Activated CD4-positive, alpha-beta T cell treated with anti-CD3 and anti-CD28 coated beads, Interleukin-2, amount 10 ng/mL, durations not matched to agents 7 days and 5 days (primary cell): ENCODE data around the gene YOD1. TPM values are rescaled to one million over a fixed set of nuclear protein-coding genes. Genes with fewer than 3 reads are reported as not detected.
A peak's percentile ranks its signal among the peaks of the same experiment; 100 is the strongest.
"Not testable (repeated sequence)": the region's sequence is repeated elsewhere in the genome, so short reads cannot be mapped to it uniquely, and the experiment has no call there.

Source experiments
- CTCF ChIA-PET: fragments of 350-600 bp; sonication (Branson Sonifier 250); formaldehyde crosslinking; loops from one replicate; lab custom pipeline; 2021; ENCODE audit warnings: antibody characterized with exemption; lab: Charles Lee
- POLR2A ChIA-PET: fragments of 350-600 bp; sonication (Branson Sonifier 250); formaldehyde crosslinking; loops from one replicate; lab custom pipeline; 2021; ENCODE audit warnings: antibody characterized with exemption; lab: Charles Lee
- DNase-seq: peaks from one replicate; pipeline ENCODE4 v3.0.0-alpha.2; 2020
- H3K27ac Mint-ChIP-seq: one replicate; pipeline ENCODE4 v1.8.0; 2021; ENCODE audit warnings: mild to moderate bottlenecking, moderate library complexity, mixed read lengths
- H3K27me3 Mint-ChIP-seq: one replicate; pipeline ENCODE4 v1.8.0; 2021; ENCODE audit warnings: mixed read lengths
- H3K36me3 Mint-ChIP-seq: one replicate; pipeline ENCODE4 v1.8.0; 2021; ENCODE audit warnings: low read depth, mixed read lengths
- H3K4me1 Mint-ChIP-seq: one replicate; pipeline ENCODE4 v1.8.0; 2021; ENCODE audit warnings: mixed read lengths
- H3K4me3 Mint-ChIP-seq: one replicate; pipeline ENCODE4 v1.8.0; 2021; ENCODE audit warnings: mild to moderate bottlenecking, moderate library complexity, mixed read lengths
- H3K9me3 Mint-ChIP-seq: one replicate; pipeline ENCODE4 v1.8.0; 2021; ENCODE audit warnings: mixed read lengths
- total RNA-seq, 2 experiments: library from RNA; stranded (reverse); gene quantifications; one replicate each; pipeline ENCODE4 v1.2.3, GENCODE V29; 2021

YOD1 gene
- total RNA-seq, 2 experiments from 2014 or later: 7.3 TPM

DNA sequence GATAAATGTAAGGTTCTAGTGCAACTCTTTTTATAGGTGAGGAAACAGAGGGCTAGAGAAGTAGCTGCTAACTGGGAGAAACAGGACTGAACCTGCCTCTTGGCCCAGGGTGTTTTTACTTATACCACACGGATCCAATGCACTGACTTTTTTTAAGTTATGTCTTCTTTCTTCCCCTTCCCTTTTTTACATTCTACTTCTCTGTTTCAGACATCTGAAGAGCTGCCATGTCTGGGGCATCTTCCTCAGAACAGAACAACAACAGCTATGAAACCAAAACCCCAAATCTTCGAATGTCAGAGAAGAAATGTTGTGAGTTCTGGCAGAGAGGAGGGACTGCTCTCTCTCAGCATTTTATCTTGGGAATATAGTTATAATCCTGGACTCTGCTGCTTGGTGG lies 3.5 kb upstream of the YOD1 start:
- Mint-ChIP-seq H3K9me3 (peaks cover 9% of the 10 kb centered on the region), H3K36me3 (peaks cover 10% of the 10 kb centered on the region), H3K27me3 (peaks cover 7% of the 10 kb centered on the region), H3K4me1 (peaks cover 45% of the 10 kb centered on the region), H3K27ac (no peak overlapping the region), H3K4me3 (no peak overlapping the region)
- CTCF ChIA-PET: interaction anchor here (0.5 to 0.7 kb wide), 2 partner anchors 23 to 844 kb away, joined by 3 to 4 read pairs; no protein-coding TSS in a partner anchor
- POLR2A ChIA-PET: no interaction called here
- no peak for DNase-seq

DNA sequence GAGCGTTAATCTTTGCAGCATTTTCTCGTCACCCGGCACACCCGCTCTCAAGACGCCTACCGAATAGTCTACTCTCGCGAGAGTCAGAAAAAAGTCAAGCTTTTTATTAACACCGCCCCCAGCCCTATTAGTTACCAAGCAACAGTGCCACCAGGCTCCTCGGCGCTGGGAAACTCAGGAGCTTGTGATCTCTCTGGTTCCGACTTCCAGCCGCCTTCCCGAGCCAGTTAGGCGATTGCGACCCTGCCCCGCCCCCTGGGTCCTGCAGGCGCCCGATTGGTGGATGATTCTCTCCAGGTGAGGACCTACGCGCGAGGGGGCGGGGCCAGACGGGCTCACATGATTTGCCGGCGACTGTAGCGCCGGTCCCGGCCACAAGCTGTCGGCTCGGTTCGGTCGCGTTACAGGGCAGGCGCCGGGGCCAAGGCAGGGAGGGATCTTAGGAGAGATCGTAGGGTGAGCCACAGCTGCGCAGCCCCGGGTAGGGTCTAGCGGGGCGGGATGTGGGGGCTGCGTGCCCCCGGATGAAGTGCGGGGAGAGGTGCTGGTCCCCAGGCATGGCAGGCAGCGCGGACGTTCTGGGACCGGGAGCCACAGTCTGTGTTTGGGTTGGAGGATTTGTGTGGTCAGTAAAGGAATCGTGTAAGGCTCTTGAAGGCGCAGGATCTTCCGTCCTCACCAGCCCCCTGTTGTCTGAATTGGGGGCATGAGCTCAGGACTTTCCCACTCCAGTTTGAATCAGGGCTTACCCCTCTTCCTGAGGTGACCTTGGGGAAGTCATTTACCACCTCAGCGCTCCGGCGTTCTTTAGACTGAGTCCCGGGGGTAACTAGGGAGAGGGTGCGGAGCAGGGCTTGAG lies 2.1 kb upstream of the YOD1 start, which contains the start of gene PFKFB2:
TSS of gene PFKFB2 (plus strand) at position 365 of the 859 bp plus-strand sequence. CDS start 1,443 bp downstream, outside the sequence.
- H3K27me3 Mint-ChIP-seq: peaks cover 7% of the 10 kb centered on the region
- peaks cover 17% of the 10 kb centered on the region for H3K36me3 Mint-ChIP-seq
- peak; percentile 95 for DNase-seq
- ChIA-PET CTCF (interaction anchor here (0.6 to 2.1 kb wide), 7 partner anchors 10 to 744 kb away, joined by 3 to 7 read pairs (median 4); no protein-coding TSS in a partner anchor), POLR2A (interaction anchor here (0.6 kb wide), 1 partner anchor 725 kb away, joined by 4 read pairs; no protein-coding TSS in a partner anchor)
- H3K4me3 Mint-ChIP-seq: peak within 1 kb of the TSS; percentile 93
- H3K4me1 Mint-ChIP-seq: peaks cover 53% of the 10 kb centered on the region
- peak within 1 kb of the TSS; percentile 89 for H3K27ac Mint-ChIP-seq
- H3K9me3 Mint-ChIP-seq: peaks cover 9% of the 10 kb centered on the region

DNA sequence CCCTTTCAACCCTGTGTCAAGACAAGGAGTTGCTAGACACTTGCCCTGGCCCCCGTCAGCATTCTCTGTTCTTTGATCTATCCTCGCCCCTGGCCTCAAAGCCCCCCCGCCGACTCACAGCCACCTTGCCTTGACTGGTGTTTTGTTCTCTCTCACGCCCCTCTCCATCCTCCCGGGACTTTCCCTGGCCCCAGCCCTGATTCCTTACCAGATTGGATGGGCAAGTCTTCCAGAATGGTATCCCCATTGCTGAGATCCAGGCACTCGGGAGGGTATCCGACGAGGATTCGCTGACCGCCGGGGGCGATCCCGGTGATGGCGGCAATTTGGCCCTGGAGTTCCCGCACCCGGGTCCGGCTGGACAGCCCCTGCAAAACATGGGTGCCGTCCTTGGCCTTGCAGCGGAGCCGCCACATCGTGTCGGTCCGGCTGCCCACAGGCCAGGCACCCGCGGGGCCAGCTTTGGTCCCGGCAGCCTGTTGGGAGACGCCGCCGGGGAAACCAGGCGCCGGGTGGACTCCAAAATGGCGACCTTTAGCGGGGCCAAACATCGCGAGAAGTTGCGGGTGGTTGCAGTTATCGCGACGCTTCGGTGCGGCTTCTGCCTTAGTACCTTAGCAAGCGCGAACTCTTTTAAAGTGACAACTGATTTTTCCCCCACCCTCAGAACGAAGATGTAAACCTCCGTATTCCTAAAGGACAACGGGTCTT lies 373 bp downstream of the YOD1 start:
- peaks cover 70% of the 10 kb centered on the region for H3K4me1 Mint-ChIP-seq
- H3K36me3 Mint-ChIP-seq: peaks cover 34% of the 10 kb centered on the region
- peaks cover 9% of the 10 kb centered on the region for H3K9me3 Mint-ChIP-seq
- peak overlapping the region; percentile 93 for H3K4me3 Mint-ChIP-seq
- peak; percentile 93 for DNase-seq
- peaks cover 7% of the 10 kb centered on the region for H3K27me3 Mint-ChIP-seq
- POLR2A ChIA-PET: no interaction called here
- peak overlapping the region; percentile 94 for H3K27ac Mint-ChIP-seq
- CTCF ChIA-PET: interaction anchor here (0.5 to 2.2 kb wide), 11 partner anchors 8 to 417 kb away, joined by 3 to 14 read pairs (median 6); partner anchors contain the start of gene C1orf116

DNA sequence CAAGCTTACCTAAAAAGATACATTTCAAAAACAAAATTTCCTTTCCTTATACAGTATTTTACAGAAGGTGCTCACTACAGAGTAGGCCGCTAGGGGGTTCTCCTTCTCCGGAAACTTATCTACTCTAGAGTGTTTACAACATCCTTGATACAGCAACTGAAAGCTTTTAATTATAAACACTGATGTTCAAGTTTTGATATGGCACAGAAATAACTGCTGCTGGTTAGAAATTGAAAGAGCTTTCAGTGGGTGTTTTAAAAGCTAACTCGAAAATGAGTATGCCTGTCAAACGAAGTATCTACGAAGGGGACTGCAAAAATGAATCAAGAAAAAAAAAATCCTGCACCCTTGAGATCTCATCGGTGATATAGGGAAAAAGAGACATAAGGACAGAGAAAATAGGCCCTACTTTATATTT lies 1.0 kb downstream of the YOD1 start:
- ChIA-PET CTCF (interaction anchor here (0.5 to 2.2 kb wide), 10 partner anchors 9 to 418 kb away, joined by 3 to 14 read pairs (median 6); partner anchors contain the start of gene C1orf116), POLR2A (no interaction called here)
- Mint-ChIP-seq H3K27me3 (peaks cover 4% of the 10 kb centered on the region), H3K9me3 (peaks cover 9% of the 10 kb centered on the region), H3K4me3 (peak overlapping the region; percentile 93), H3K4me1 (peaks cover 70% of the 10 kb centered on the region), H3K27ac (peak overlapping the region; percentile 94), H3K36me3 (peaks cover 39% of the 10 kb centered on the region)
- DNase-seq: peak; percentile 72

DNA sequence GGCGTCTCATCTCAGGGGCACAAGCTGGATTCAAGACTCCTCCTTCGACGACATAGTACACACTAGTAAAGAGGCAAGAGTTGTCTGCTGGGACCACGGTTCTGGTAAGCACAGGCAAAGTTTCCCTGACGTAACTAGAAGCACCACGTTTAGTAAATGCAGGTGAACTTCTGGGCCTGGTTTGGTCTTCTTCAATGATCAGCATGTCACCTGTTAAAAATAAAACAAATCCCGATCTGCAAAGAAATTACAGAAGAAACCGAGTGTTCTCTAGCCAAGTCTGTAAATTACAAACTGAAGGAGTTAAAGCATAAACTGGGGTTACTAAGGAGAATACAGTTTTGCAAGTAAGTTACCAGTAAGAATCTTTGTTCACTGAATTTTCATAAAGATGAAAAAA lies 1.5 kb downstream of the YOD1 start:
- CTCF ChIA-PET: interaction anchor here (0.9 to 2.2 kb wide), 9 partner anchors 9 to 136 kb away, joined by 3 to 14 read pairs (median 6); partner anchors contain the start of gene C1orf116

DNA sequence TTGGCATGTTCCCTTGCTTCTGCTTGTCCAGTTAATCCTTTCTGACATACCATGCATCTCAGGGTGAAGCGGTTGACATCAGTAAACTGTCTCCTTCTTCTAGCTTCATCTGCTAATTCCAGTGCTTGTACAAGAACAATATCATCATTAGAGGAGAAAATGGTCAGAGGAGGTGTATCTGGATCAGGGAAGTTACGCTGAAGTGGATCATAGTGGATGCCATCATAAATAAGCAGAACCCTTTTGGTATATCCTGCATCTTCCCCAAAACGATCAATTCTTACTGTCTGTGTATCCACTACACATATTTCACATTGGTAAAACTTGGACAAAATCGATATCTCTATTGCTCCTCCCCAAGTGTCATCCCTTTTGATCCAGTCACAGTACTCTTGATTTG lies 2.0 kb downstream of the YOD1 start:
- Mint-ChIP-seq H3K36me3 (peaks cover 45% of the 10 kb centered on the region), H3K4me1 (peaks cover 66% of the 10 kb centered on the region), H3K27ac (no peak overlapping the region), H3K27me3 (peaks cover 2% of the 10 kb centered on the region), H3K4me3 (no peak overlapping the region), H3K9me3 (peaks cover 9% of the 10 kb centered on the region)
- ChIA-PET CTCF (interaction anchor here (1.7 to 2.2 kb wide), 3 partner anchors 9 to 15 kb away, joined by 8 to 14 read pairs (median 9); partner anchors contain the start of gene C1orf116), POLR2A (no interaction called here)
- DNase-seq: no peak

More for the DNA sequence above, 1.5 kb downstream of the YOD1 start:
- Mint-ChIP-seq H3K27ac (no peak overlapping the region), H3K4me3 (peak overlapping the region; percentile 93), H3K36me3 (peaks cover 44% of the 10 kb centered on the region), H3K4me1 (peaks cover 68% of the 10 kb centered on the region), H3K9me3 (peaks cover 9% of the 10 kb centered on the region), H3K27me3 (peaks cover 2% of the 10 kb centered on the region)
- POLR2A ChIA-PET: no interaction called here
- DNase-seq: no peak

DNA sequence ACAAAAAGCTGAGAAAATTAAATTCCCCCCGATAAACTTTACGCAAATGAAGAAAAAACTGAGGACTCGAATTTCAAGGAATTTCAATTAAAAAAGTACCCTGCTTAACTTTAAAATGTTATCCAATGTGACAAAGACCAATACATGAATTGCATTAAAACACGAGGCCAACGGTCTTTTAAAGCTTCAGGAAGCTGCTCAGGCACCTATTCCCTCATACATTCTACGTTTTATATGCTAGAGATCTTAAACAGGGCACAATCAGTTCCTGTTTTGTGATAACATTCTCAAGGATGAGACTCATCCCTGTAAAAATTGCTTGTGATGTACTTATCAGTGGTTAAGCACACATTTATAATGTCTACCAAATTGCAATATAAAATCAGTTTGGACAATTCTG lies 3.0 kb downstream of the YOD1 start:
- Mint-ChIP-seq H3K4me3 (no peak overlapping the region), H3K9me3 (peaks cover 9% of the 10 kb centered on the region), H3K27ac (no peak overlapping the region), H3K27me3 (no peaks in the 10 kb centered on the region), H3K4me1 (peaks cover 60% of the 10 kb centered on the region), H3K36me3 (peaks cover 51% of the 10 kb centered on the region)
- ChIA-PET POLR2A (interaction anchor here (0.6 to 0.7 kb wide), 2 partner anchors 21 to 26 kb away, joined by 3 read pairs; no protein-coding TSS in a partner anchor), CTCF (interaction anchor here (0.6 to 0.7 kb wide), 2 partner anchors 23 to 119 kb away, joined by 3 to 4 read pairs; no protein-coding TSS in a partner anchor)
- DNase-seq: no peak

DNA sequence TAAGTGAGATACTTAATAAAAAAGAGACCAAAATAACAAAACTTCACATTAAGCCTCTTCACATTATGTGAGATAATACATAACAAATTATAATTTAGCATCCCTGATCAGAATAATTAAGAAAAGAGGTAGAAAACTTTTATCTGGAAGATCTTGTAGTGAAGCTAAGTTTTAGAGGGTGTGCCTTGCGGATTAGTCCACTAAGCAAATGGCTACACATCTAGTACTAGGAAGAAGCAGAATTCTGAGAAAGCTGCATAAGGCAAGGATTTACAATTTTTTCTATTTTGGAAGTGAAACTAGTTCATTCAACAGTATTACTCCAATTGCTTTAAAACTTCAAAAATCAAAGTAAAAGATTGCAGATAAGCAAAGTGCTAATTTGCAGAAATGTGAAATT lies 3.5 kb downstream of the YOD1 start:
- Mint-ChIP-seq H3K4me1 (peaks cover 60% of the 10 kb centered on the region), H3K4me3 (no peak overlapping the region), H3K27ac (no peak overlapping the region), H3K36me3 (peaks cover 55% of the 10 kb centered on the region), H3K9me3 (peaks cover 9% of the 10 kb centered on the region), H3K27me3 (no peaks in the 10 kb centered on the region)
- ChIA-PET CTCF (interaction anchor here (0.6 to 1.1 kb wide), 3 partner anchors 16 to 119 kb away, joined by 3 to 4 read pairs (median 3); no protein-coding TSS in a partner anchor), POLR2A (no interaction called here)
- DNase-seq: no peak

DNA sequence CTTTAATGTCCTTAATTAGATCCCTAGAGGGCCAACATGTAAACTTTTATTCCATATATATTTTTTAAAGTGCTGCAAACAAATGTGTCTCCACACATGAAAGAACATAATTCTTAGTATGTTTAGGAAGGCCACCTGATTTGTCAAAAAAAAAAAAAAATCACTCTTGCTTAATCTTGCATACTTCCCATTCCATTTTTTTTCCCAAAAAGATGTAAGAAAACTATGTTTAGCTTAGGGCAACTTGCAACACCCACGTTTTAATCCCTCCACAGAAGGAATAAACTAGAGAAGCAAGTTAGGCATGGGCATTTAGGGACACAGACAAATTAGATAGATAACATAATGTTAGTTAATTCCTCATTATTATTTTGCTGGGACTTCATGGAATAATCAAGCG lies 5.6 kb downstream of the YOD1 start:
- Mint-ChIP-seq H3K9me3 (peaks cover 4% of the 10 kb centered on the region), H3K4me1 (peaks cover 45% of the 10 kb centered on the region), H3K36me3 (peaks cover 53% of the 10 kb centered on the region), H3K27ac (no peak overlapping the region), H3K4me3 (no peak overlapping the region), H3K27me3 (no peaks in the 10 kb centered on the region)
- no peak for DNase-seq
- ChIA-PET CTCF (interaction anchor here (1.2 kb wide), 1 partner anchor 13 kb away, joined by 4 read pairs; the partner anchor contains the start of gene C1orf116), POLR2A (no interaction called here)

DNA sequence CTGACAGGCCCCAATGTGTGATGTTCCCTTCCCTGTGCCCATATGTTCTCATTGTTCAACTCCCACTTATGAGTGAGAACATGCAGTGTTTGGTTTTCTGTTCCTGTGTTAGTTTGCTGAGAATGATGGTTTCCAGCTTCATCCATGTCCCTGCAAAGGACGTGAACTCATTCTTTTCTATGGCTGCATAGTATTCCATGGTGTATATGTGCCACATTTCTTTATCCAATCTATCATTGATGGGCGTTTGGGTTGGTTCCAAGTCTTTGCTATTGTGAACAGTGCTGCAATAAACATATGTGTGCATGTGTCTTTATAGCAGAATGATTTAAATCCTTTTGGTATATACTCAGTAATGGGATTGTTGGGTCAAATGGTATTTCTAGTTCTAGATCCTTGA lies 9.6 kb downstream of the YOD1 start:
- DNase-seq, H3K4me3 Mint-ChIP-seq, H3K9me3 Mint-ChIP-seq, POLR2A ChIA-PET, H3K27me3 Mint-ChIP-seq, H3K27ac Mint-ChIP-seq: not testable (repeated sequence)
- peaks cover 26% of the 10 kb centered on the region for H3K36me3 Mint-ChIP-seq
- peaks cover 16% of the 10 kb centered on the region for H3K4me1 Mint-ChIP-seq
- CTCF ChIA-PET: interaction anchor here (1.6 kb wide), 1 partner anchor 9 kb away, joined by 5 read pairs; the partner anchor contains the start of gene C1orf116

DNA sequence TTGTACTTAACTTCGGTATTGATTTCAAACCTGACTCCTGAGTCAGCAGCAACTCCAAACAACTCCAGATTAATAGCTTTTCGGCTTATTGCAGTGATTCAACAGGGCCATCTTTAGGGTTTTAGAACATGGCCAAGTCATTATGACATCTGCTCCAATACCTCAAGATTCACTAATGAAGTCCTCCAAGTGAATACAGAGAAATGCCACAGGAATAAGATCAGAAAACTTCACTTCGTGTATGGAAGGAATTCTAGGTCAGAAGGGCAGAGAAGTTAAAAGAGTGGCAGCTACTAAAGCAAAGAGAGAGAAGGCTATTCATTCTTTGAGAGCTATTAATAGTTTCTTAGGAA lies 10.9 kb downstream of the YOD1 start:
- Mint-ChIP-seq H3K4me1 (peaks cover 11% of the 10 kb centered on the region), H3K9me3 (peaks cover 4% of the 10 kb centered on the region), H3K27me3 (peaks cover 4% of the 10 kb centered on the region), H3K27ac (no peak overlapping the region), H3K36me3 (peaks cover 19% of the 10 kb centered on the region), H3K4me3 (no peak overlapping the region)
- CTCF ChIA-PET: interaction anchor here (0.7 to 1.8 kb wide), 4 partner anchors 9 to 21 kb away, joined by 3 to 8 read pairs (median 4); partner anchors contain the start of gene YOD1
- DNase-seq: no peak
- POLR2A ChIA-PET: interaction anchor here (0.7 kb wide), 1 partner anchor 404 kb away, joined by 4 read pairs; no protein-coding TSS in a partner anchor
